ENCODE results near the gene CAST.

DNA sequence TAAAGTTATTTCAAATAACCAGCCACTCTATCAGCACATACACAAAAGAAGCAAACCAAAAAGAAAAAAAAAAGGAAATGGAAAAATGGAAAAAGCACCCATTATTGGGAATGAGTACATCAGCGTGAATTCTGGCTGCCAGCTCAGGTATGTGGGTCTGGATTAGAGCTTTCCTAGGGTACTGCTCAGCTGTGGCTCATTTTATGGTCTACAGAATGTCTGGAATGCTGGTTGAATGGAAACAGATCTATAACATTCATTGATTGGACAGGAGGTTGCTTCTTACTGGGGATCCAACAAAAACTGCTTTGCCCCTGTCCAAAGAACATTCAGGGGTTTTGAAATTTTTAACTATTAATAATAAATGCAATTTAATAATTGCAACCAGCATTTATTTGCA lies 3.9 kb upstream of the CAST start:
- TF ChIP-seq EZH2 (IDR thresholded peaks at IDR 0.05; ENCODE audit: insufficient read depth, low read length): no peak
- TF ChIP-seq, protein P1, sequence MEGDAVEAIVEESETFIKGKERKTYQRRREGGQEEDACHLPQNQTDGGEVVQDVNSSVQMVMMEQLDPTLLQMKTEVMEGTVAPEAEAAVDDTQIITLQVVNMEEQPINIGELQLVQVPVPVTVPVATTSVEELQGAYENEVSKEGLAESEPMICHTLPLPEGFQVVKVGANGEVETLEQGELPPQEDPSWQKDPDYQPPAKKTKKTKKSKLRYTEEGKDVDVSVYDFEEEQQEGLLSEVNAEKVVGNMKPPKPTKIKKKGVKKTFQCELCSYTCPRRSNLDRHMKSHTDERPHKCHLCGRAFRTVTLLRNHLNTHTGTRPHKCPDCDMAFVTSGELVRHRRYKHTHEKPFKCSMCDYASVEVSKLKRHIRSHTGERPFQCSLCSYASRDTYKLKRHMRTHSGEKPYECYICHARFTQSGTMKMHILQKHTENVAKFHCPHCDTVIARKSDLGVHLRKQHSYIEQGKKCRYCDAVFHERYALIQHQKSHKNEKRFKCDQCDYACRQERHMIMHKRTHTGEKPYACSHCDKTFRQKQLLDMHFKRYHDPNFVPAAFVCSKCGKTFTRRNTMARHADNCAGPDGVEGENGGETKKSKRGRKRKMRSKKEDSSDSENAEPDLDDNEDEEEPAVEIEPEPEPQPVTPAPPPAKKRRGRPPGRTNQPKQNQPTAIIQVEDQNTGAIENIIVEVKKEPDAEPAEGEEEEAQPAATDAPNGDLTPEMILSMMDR (IDR thresholded peaks at IDR 0.05; ENCODE audit: insufficient read depth, low read depth, low read length): no peak

All from astrocyte (in vitro differentiated cells and primary cell).